Inflammatory macrophage (primary cell): ENCODE data around the gene PROP1.
"Not testable (repeated sequence)": the region's sequence is repeated elsewhere in the genome, so short reads cannot be mapped to it uniquely, and the experiment has no call there.

ENCODE experiments used
- DNase-seq, 2 donors: peaks; one replicate each; pipeline ENCODE4 v3.0.0-alpha.2; 2020 to 2022
- total RNA-seq, 18 experiments: gene quantifications; one replicate each; lab custom pipeline; 2026; ENCODE audit warnings: mixed read lengths in 6 of 18, inconsistent platforms in 2 of 18; lab: John Stamatoyannopoulos, UW

PROP1 gene
- total RNA-seq = 0 to 0.07 (median 0) reads per million in 18 experiments

- no peak for DNase-seq
Measured at GRCh38 chr5:177995691-177996595, at the start of gene PROP1. PROP1 (minus strand) TSS chr5:177996242; CDS start chr5:177995933, 309 bp downstream.

GRCh38 chr5:178019379-178020030 lies 23.5 kb upstream of the PROP1 start:
- not testable (repeated sequence) for DNase-seq

GRCh38 chr5:178012758-178013157 lies 16.7 kb upstream of the PROP1 start:
- not testable (repeated sequence) for DNase-seq

- not testable (repeated sequence) for DNase-seq
Measured at GRCh38 chr5:178011816-178012554, 15.9 kb upstream of the PROP1 start.

- DNase-seq = not testable (repeated sequence)
Measured at GRCh38 chr5:178007272-178007671, 11.2 kb upstream of the PROP1 start.

GRCh38 chr5:178006536-178007231 lies 10.6 kb upstream of the PROP1 start:
- not testable (repeated sequence) for DNase-seq

- DNase-seq = not testable (repeated sequence)
Measured at GRCh38 chr5:178006181-178006535, 10.1 kb upstream of the PROP1 start.

- no peak for DNase-seq
Measured at GRCh38 chr5:177997846-177998245, 1.8 kb upstream of the PROP1 start.

GRCh38 chr5:177997319-177997670 lies 1.3 kb upstream of the PROP1 start:
- DNase-seq = no peak

- DNase-seq = no peak
Measured at GRCh38 chr5:177996660-177997318, 747 bp upstream of the PROP1 start.

- DNase-seq = no peak
Measured at GRCh38 chr5:177994561-177995190, 1.4 kb downstream of the PROP1 start.

GRCh38 chr5:177994063-177994462 lies 2.0 kb downstream of the PROP1 start:
- no peak for DNase-seq

- DNase-seq = no peak
Measured at GRCh38 chr5:177992466-177992865, 3.6 kb downstream of the PROP1 start.

- no peak for DNase-seq
Measured at GRCh38 chr5:177988989-177989625, 6.9 kb downstream of the PROP1 start.

GRCh38 chr5:177987326-177987725 lies 8.7 kb downstream of the PROP1 start:
- DNase-seq = no peak

GRCh38 chr5:177985430-177986040 lies 10.5 kb downstream of the PROP1 start:
- no peak for DNase-seq

- DNase-seq = no peak
Measured at GRCh38 chr5:177984584-177985206, 11.3 kb downstream of the PROP1 start.

- DNase-seq = no peak
Measured at GRCh38 chr5:177983763-177984583, 12.1 kb downstream of the PROP1 start.

GRCh38 chr5:177982956-177983355 lies 13.1 kb downstream of the PROP1 start:
- no peak for DNase-seq
